PC-3 (cell line): ENCODE measurements around the gene RMND1. TPM values are rescaled to one million over a fixed set of nuclear protein-coding genes. Genes with fewer than 3 reads are reported as not detected.
A peak's percentile ranks its signal among the peaks of the same experiment; 100 is the strongest.

Experiments
- ATAC-seq: fragments of 200-7000 bp; cut with Tn5 transposase; 2 replicates; pipeline ENCODE4 v1.9.1; 2020; ENCODE audit warnings: mild to moderate bottlenecking, moderate library complexity
- BruUV-seq: library from RNA; stranded (reverse); fragments of 400-500 nt; replicated peaks from 2 replicates; lab custom pipeline; 2021; lab: Mats Ljungman, UMichigan
- CTCF ChIA-PET: fragments of 300-600 bp; sonication (Branson Sonifier 250); formaldehyde crosslinking; loops from one replicate; lab custom pipeline; 2022; ENCODE audit warnings: antibody characterized with exemption; lab: Charles Lee
- POLR2A ChIA-PET: fragments of 300-600 bp; sonication (Branson Sonifier 250); formaldehyde crosslinking; loops from one replicate; lab custom pipeline; 2022; ENCODE audit warnings: antibody characterized with exemption; ENCODE audit not compliant: unreplicated experiment; lab: Charles Lee
- DNase-seq: peaks from one replicate; pipeline ENCODE4 v3.0.0-alpha.2; 2015
- H2AFZ ChIP-seq: fragments of 300-600 bp; sonication (generic); 2 replicates; pipeline ENCODE4 v1.6.0; 2016; ENCODE audit warnings: antibody characterized with exemption, low read length
- H3F3A ChIP-seq: fragments of 300-600 bp; sonication (generic); one replicate; pipeline ENCODE4 v1.6.0; 2017; ENCODE audit warnings: antibody characterized with exemption, low read length, control low read depth, mild to moderate bottlenecking; ENCODE audit not compliant: unreplicated experiment
- H3K27ac ChIP-seq: fragments of 300-600 bp; sonication (generic); 2 replicates; pipeline ENCODE4 v1.5.1; 2016; ENCODE audit warnings: mild to moderate bottlenecking, low read length
- H3K27me3 ChIP-seq: fragments of 300-600 bp; sonication (generic); 2 replicates; pipeline ENCODE4 v1.6.1; 2016; ENCODE audit warnings: low read length, mixed read lengths
- H3K36me3 ChIP-seq: fragments of 300-600 bp; sonication (generic); 2 replicates; pipeline ENCODE4 v1.6.1; 2016; ENCODE audit warnings: low read depth, mixed run types, low read length, mixed read lengths
- H3K4me1 ChIP-seq: fragments of 300-600 bp; sonication (generic); 2 replicates; pipeline ENCODE4 v1.5.1; 2016; ENCODE audit warnings: low read length; ENCODE audit not compliant: insufficient read depth
- H3K4me2 ChIP-seq: fragments of 300-600 bp; sonication (generic); 2 replicates; pipeline ENCODE4 v1.6.0; 2016; ENCODE audit warnings: low read length
- H3K4me3 ChIP-seq: fragments of 300-600 bp; sonication (generic); 2 replicates; pipeline ENCODE4 v1.5.1; 2016; ENCODE audit warnings: mild to moderate bottlenecking, low read length, mixed read lengths
- H3K79me2 ChIP-seq: fragments of 300-600 bp; sonication (generic); 2 replicates; pipeline ENCODE4 v1.6.1; 2017; ENCODE audit warnings: low read length, mixed read lengths
- H3K9ac ChIP-seq: fragments of 300-600 bp; sonication (generic); 2 replicates; pipeline ENCODE4 v1.6.0; 2016; ENCODE audit warnings: mild to moderate bottlenecking, low read length
- H3K9me2 ChIP-seq: fragments of 300-600 bp; sonication (generic); replicated peaks from 2 replicates; pipeline ENCODE4 v1.6.1; 2016; ENCODE audit warnings: mixed run types, low read length, mixed read lengths
- H3K9me3 ChIP-seq: fragments of 300-600 bp; sonication (generic); 2 replicates; pipeline ENCODE4 v1.6.1; 2016; ENCODE audit warnings: low read length, mixed read lengths
- H4K20me1 ChIP-seq: fragments of 300-600 bp; sonication (generic); 2 replicates; pipeline ENCODE4 v1.6.1; 2016; ENCODE audit warnings: low read length, mixed read lengths
- CTCF ChIP-seq: fragments of 300-600 bp; sonication (generic); conservative IDR thresholded peaks from 2 replicates; pipeline ENCODE4 v1.5.1; 2017; ENCODE audit warnings: antibody characterized with exemption, low read depth, mild to moderate bottlenecking, low read length
- EZH2 ChIP-seq: fragments of 300-600 bp; sonication (generic); IDR thresholded peaks from one replicate; pipeline ENCODE4 v1.6.1; 2017; ENCODE audit warnings: antibody characterized with exemption, mild to moderate bottlenecking, low read length; ENCODE audit not compliant: unreplicated experiment
- EZH2phosphoT487 ChIP-seq: fragments of 300-600 bp; sonication (generic); IDR thresholded peaks from 2 replicates; pipeline ENCODE4 v1.6.1; 2018; ENCODE audit warnings: mild to moderate bottlenecking, antibody characterized with exemption, low read length, borderline replicate concordance
- intact Hi-C: fragments of 100-400 bp; cut with micrococcal nuclease; formaldehyde crosslinking; loops from 2 replicates; pipeline ENCODE4 v1.9.0; 2023
- total RNA-seq: library from RNA; depleted of rRNA; stranded (reverse); fragments of >200 nt; gene quantifications from 2 replicates; pipeline ENCODE4 v1.2.3, GENCODE V29; 2014

RMND1 gene
- total RNA-seq, 1 experiment from 2014 or later: 20.8 TPM

GRCh38 chr6:151402228-151402627 lies 49.7 kb downstream of the RMND1 start:
- Histone ChIP-seq H3K36me3 (peaks cover 20% of the 10 kb centered on the region), H3F3A (peaks cover 6% of the 10 kb centered on the region), H3K4me3 (no peak overlapping the region), H2AFZ (no peak overlapping the region), H3K27ac (no peak overlapping the region), H3K4me2 (no peak overlapping the region), H3K4me1 (peaks cover 18% of the 10 kb centered on the region), H3K9me2 (no peaks in the 10 kb centered on the region), H3K9ac (no peak overlapping the region), H3K9me3 (no peaks in the 10 kb centered on the region), H3K27me3 (no peaks in the 10 kb centered on the region), H4K20me1 (0 out of 2 replicates have a peak, but pooled peaks cover 5% of the 10 kb centered on the region), H3K79me2 (peaks cover 69% of the 10 kb centered on the region)
- no TSS peak for BruUV-seq
- CTCF ChIA-PET: no interaction called here
- ATAC-seq (no peak), DNase-seq (no peak)
- intact Hi-C loops: no loop called here
- POLR2A ChIA-PET: no interaction called here
- TF ChIP-seq CTCF (no peak), EZH2phosphoT487 (no peak), EZH2 (no peak)

- no peaks in the 10 kb centered on the region for H3K27me3 ChIP-seq
- ChIA-PET POLR2A (no interaction called here), CTCF (no interaction called here)
- TF ChIP-seq CTCF (no peak), EZH2phosphoT487 (no peak), EZH2 (no peak)
- intact Hi-C loops: no loop called here
- no peak overlapping the region for H2AFZ ChIP-seq
- H3K4me3 ChIP-seq: no peak overlapping the region
- no peaks in the 10 kb centered on the region for H3K9me3 ChIP-seq
- H3F3A ChIP-seq: peaks cover 6% of the 10 kb centered on the region
- H3K27ac ChIP-seq: peak overlapping the region; percentile 69
- peaks cover 87% of the 10 kb centered on the region for H3K79me2 ChIP-seq
- peaks cover 14% of the 10 kb centered on the region for H3K36me3 ChIP-seq
- H3K9ac ChIP-seq: no peak overlapping the region
- DNase-seq (peak; percentile 65), ATAC-seq (peak; percentile 79)
- 0 out of 2 replicates have a peak overlapping the region, but pooled peaks have one; percentile 57 for H3K4me2 ChIP-seq
- no TSS peak for BruUV-seq
- H4K20me1 ChIP-seq: 0 out of 2 replicates have a peak, but pooled peaks cover 5% of the 10 kb centered on the region
- peaks cover 18% of the 10 kb centered on the region for H3K4me1 ChIP-seq
- H3K9me2 ChIP-seq: no peaks in the 10 kb centered on the region
These were observed 51.5 kb downstream of the RMND1 start for GRCh38 chr6:151400473-151400872.

- ATAC-seq (peak; percentile 25), DNase-seq (peak; percentile 80)
- Histone ChIP-seq H3K27me3 (no peaks in the 10 kb centered on the region), H3K4me3 (peak overlapping the region; percentile 32; the same call in 1 of the 2 replicates), H3K9me3 (no peaks in the 10 kb centered on the region), H3K4me2 (peak overlapping the region; percentile 57), H3K9me2 (no peaks in the 10 kb centered on the region), H3K9ac (peak overlapping the region; percentile 15; the same call in 1 of the 2 replicates), H3K36me3 (peaks cover 10% of the 10 kb centered on the region), H3F3A (peaks cover 6% of the 10 kb centered on the region), H3K4me1 (peaks cover 18% of the 10 kb centered on the region), H4K20me1 (0 out of 2 replicates have a peak, but pooled peaks cover 5% of the 10 kb centered on the region), H3K27ac (peak overlapping the region; percentile 69), H2AFZ (no peak overlapping the region), H3K79me2 (peaks cover 94% of the 10 kb centered on the region)
- ChIA-PET POLR2A (no interaction called here), CTCF (no interaction called here)
- no peak for TF ChIP-seq CTCF
- no peak for TF ChIP-seq EZH2phosphoT487
- TF ChIP-seq EZH2: no peak
- intact Hi-C loops: no loop called here
- BruUV-seq: no TSS peak
These were observed 52.2 kb downstream of the RMND1 start for GRCh38 chr6:151399679-151400078.
